Stimulated activated CD4-positive, alpha-beta T cell treated with anti-CD3 and anti-CD28 coated beads, Interleukin-1b, Interleukin-23, amount 100 ng/mL, for 48 hours (primary cell): ENCODE results near the gene CDK3.
"Not testable (repeated sequence)": the region's sequence is repeated elsewhere in the genome, so short reads cannot be mapped to it uniquely, and the experiment has no call there.

Experiments
- DNase-seq: peaks from one replicate; pipeline ENCODE4 v3.0.0-alpha.2; 2020

CDK3 gene

DNA sequence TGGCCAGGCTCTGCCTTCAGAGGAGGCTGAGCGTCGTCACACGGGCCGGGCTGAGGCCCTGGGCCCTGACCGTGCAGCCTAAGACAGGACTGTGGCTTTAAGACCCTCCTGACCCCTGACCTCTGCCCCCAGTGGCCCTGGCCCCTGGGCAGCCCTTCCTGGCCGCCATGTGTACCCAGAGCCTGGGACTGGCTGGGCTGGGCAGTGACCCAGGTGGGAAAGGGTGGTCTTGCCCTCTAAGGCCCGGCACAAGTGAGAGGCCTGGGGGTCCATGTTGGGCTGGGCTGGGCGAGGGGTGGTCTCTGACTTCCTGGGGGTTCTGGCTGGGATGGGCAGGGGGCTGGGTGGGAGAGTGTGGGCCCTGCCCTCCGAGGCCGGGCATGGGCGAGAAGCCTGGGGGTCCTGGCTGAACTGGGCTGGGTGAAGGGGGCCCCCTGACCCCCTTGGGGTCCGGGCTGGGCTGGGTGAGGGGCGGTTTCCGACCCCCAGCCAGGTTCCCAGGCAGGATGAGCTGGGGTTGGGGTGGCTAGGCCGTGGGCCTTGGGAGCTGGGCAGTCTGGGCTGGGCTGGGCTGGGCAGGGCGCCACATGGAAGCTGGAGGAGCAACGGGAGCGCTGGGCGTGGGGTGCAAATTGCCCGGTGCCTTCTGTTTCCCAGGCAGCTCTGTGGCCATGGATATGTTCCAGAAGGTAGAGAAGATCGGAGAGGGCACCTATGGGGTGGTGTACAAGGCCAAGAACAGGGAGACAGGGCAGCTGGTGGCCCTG lies at the start of gene CDK3:
CDK3 (plus strand) TSS at position 101 of the 767 bp plus-strand sequence; CDS start at position 672, 571 bp downstream.
- DNase-seq: no peak

- DNase-seq: no peak
These were observed 49.6 kb upstream of the CDK3 start for GRCh38 chr17:75950855-75951554.

DNA sequence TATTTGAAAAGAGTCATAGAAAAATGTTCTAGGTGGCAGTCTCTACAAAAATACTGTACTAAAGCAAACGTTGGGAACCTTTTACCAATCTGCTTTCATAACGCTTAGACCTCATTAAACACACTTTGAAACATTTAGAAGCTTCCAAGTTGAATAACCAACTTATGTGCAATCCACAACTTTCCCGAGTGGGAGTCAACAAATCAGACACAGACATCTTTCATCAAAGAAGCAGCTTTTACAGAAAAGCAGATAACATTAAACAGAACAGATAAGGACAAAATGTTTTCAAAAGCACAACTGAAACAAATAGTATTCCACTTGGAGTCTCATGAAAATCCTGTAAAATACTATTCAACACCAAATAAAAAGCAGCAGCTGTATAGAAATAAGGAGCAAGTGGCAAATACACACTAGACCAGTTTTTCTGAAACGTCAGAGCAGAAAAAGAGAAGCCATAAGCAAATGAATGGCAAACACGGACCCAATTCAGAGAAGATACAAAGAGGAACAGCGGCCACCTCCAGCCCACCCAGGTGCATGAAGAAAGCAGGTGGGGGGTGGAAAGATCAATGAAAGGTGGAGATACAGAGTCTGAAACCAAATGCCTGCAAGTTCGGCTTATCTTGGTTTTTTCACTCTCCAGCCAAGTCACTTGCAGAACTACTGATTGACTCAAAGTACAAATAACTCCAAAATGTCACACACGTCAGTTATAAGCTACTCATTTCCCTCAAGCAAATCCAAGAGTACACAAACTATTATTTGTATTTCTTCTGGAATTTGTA lies 41.4 kb upstream of the CDK3 start:
- no peak for DNase-seq

DNA sequence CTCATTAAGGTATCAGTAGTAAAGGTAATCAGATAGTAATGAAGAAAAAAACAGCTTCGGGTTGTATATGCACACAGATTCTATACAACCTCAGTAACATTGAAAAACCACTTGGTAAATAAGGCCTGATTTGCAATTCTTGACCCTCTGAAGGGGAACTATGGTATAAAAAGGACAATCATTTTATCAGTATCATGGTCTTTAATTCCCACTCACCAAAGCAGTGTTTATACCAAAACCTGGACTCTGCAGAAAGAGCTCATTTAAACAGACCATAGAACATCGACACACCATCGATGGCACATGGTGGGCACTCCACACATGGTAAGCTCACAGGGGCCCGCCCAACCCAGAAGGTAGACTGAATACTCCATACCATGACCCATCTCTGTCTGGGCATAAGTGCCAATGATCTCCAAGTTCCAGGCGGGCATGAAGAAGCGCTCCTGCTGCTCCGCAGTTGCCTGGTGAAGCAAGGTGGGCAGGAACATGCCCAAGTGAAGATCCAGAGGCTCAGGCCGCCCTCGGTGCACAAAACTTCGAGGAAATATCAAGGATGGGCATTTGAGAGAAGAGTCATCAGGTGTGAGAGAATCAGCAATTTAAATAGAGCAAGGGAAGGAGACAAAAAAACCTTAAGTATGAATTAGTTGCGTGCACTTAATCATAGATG lies 40.7 kb upstream of the CDK3 start:
- DNase-seq: no peak

DNA sequence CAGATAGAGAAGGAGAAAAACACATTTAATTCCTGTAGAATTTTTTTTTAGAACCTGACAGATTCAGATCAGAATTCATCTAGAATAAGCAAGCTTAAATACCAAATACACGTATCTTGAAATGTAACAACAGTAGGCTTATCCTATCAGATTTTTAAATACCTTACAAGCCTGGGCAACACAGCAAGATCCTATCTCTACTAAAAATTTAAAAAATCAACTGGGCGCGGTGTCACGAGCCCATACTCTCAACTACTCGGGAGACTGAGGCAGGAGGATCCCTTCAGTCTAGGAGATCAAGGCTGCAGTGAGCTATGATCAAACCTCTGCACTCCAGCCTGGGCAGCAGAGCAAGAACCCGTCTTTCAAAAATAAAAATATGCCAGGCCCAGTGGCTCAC lies 35.2 kb upstream of the CDK3 start:
- DNase-seq: no peak

- not testable (repeated sequence) for DNase-seq
These were observed 31.6 kb upstream of the CDK3 start for GRCh38 chr17:75969044-75969443.

GRCh38 chr17:75970011-75970523 lies 30.6 kb upstream of the CDK3 start:
- DNase-seq: no peak

DNA sequence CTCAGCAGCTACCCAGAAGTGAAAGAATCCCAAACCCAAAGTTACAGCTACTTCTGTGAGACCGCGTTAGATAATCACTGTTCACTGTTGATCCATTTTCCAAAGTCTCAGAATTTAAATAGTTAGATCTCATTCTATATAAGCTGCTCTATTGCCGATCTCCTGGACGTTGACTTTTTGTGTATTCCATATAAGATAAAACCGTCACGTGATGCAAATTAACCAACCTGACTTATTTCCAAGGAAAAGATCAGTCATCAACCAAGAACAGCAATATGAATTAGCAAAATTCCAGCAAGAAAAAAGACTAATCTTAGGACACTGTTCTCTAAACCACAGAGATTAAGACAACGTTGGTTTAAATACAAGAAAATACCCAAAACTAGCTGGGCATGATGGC lies 30.0 kb upstream of the CDK3 start:
- no peak for DNase-seq

GRCh38 chr17:75975187-75975586 lies 25.5 kb upstream of the CDK3 start:
- DNase-seq: not testable (repeated sequence)

DNA sequence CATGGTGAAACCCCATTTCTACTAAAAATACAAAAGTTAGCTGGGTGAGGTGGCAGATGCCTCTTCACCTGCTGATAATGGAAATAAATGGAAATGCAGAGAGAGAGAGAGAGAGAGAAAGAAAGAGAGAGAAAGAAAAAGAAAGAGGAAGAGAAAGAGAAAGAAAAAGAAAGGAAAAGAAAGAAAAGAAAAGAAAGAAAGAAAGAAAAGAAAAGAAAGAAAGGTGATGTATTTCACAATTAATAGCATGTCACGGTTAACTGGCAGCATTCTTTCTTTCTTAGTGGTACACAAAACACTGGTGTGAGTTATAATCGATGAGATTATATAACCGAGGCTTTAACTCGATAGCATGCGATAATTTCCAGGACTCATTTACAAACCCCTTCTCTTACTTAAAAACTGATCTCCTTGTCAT lies 24.9 kb upstream of the CDK3 start:
- no peak for DNase-seq

DNA sequence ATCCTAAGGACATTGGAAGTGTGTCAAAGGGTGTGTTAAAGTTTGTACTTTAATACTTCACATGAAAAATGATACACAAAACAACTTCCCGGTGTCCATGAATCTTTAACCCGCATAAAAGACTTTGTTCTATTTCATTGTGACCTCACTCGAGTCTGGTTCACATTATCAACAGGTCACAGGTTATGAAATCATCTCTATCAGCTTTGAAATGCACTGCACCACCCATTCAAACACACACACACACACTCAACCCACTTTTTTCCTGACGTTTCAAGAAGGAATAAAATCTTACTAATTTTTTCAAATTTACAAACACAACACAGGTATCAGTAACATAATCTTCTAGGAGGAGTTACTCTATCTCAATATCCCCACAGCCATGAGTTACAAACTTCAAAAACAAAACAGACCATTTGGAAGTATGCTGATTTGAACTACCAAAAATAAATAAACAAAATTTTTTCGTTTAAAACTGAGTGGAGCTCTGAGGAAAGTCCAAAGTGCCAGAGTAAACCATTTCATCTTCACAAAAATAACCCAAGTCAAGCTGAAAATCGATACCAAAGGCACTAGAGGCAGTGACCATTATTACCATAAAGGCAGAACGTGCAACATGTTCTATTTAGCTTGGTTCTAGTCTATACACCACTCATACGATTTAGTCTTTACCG lies 24.3 kb upstream of the CDK3 start:
- DNase-seq: no peak

GRCh38 chr17:75978938-75979704 lies 21.5 kb upstream of the CDK3 start, which contains the start of the genes ACOX1 and TEN1:
TSS of gene ACOX1 (minus strand) at chr17:75979166. CDS start at chr17:75979073, 93 bp downstream.
TSS of gene TEN1 (plus strand) at chr17:75979240. CDS start at chr17:75986193, 6,953 bp downstream.
- DNase-seq: peak; percentile 96

- DNase-seq: no peak
These were observed 20.9 kb upstream of the CDK3 start for GRCh38 chr17:75979705-75980187.

DNA sequence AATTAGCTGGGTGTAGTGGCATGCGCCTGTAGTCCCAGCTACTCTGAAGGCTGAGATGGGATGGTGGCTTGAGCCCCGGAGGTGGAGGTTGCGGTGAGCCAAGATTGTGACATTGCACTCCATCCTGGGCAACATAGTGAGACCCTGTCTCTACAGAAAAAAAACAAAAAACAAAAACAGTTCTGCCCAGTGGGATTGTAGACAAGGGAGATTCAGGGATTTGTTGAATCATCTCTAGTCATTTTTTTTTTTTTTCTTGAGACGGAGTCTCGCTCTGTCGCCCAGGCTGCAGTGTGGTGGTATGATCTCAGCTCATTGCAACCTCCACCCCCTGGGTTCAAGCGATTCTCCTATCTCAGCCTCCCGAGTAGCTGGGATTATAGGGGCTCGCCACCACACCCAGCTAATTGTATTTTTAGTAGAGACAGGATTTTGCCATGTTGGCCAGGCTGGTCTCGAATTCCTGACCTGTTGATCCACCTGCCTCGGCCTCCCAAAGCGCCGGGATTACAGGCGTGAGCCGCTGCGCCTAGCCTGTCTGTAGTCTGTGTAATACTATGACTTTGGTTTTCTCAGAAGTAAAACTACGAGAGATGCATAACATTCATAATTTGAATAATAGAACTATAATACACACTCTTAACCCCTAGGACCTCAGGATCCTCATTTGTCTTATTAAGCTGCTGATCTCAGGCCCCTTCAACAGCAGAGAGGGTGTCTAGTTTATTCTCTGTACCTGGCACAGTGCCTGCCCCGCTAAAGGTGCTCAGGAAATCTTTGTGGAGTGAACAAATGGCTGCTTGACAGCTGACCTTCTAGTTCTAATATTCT lies 20.3 kb upstream of the CDK3 start:
- no peak for DNase-seq

- no peak for DNase-seq
These were observed 19.5 kb upstream of the CDK3 start for GRCh38 chr17:75981019-75981615.

DNA sequence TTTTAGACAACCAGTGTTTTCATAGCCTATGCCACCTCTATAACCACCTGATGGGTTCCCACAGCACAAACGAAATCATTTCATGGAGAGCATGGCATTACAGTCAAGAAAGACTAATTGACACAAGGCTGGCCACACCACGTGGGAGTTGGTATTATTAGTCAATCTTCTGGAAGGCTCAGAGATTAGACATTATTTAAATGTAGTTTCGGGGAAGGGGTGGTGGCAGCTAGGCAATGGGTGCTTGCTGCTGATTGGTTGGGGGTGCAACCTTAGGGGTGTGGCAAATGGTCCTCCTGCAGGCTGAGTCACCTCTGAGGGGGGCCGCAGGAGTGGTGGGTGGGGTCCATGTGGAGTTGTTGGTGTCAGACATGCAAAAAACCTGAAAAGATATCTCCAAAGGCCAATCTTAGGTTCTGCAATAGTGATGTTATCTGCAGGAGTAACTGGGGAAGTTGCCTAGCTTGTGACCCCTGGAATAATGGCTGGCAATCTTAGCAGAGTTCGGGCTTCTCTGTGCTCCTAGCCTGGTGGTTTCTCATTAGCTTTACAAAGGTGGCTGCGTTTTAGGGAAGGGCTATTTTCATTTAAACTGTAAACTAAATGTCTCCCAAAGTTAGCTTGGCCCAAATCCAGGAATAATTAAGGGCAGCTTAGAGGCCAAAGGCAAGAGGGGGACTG lies 17.0 kb upstream of the CDK3 start:
- no peak for DNase-seq

GRCh38 chr17:75985986-75986385 lies 14.7 kb upstream of the CDK3 start:
- DNase-seq: no peak

GRCh38 chr17:75987041-75987440 lies 13.6 kb upstream of the CDK3 start:
- no peak for DNase-seq

- DNase-seq: no peak
These were observed 9.3 kb upstream of the CDK3 start for GRCh38 chr17:75991396-75991795.
